ENCODE results near the gene TMEM50B.

DNA sequence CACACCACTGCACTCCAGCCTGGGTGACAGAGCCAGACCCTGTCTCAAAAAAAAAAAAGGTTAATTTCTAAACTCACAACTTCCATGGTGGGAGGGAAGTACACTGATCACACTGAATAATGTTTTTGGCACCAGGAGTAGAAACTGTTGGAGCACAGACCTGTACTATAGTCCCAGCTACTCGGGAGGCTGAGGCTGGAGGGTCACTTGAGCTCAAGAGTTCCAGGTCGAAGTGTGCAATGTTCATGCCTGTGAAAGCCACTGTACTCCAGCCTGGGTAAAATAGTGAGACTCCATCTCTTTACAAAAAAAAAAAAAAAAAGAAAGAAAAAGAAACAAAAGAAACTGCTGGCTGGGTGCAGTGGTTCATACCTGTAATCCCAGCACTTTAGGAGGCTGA lies 35.3 kb downstream of the TMEM50B start:
- TF ChIP-seq, protein P1, sequence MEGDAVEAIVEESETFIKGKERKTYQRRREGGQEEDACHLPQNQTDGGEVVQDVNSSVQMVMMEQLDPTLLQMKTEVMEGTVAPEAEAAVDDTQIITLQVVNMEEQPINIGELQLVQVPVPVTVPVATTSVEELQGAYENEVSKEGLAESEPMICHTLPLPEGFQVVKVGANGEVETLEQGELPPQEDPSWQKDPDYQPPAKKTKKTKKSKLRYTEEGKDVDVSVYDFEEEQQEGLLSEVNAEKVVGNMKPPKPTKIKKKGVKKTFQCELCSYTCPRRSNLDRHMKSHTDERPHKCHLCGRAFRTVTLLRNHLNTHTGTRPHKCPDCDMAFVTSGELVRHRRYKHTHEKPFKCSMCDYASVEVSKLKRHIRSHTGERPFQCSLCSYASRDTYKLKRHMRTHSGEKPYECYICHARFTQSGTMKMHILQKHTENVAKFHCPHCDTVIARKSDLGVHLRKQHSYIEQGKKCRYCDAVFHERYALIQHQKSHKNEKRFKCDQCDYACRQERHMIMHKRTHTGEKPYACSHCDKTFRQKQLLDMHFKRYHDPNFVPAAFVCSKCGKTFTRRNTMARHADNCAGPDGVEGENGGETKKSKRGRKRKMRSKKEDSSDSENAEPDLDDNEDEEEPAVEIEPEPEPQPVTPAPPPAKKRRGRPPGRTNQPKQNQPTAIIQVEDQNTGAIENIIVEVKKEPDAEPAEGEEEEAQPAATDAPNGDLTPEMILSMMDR (conservative IDR thresholded peaks at IDR 0.05; ENCODE audit: low read length) = no peak
- TF ChIP-seq EZH2phosphoT487 (IDR thresholded peaks at IDR 0.05; ENCODE audit: borderline replicate concordance) = no peak

Measured in Loucy (cell line).